Lung (tissue), 12 donors: Measurements from ENCODE around the gene KIF5C. TPM values are rescaled to one million over a fixed set of nuclear protein-coding genes. Genes with fewer than 3 reads are reported as not detected.

Experiments used
- ATAC-seq: fragments of 200-7000 bp; cut with Tn5 transposase; one replicate; pipeline ENCODE4 v1.9.1; 2020; ENCODE audit warnings: moderate number of reproducible peaks; ENCODE audit not compliant: insufficient read depth, low FRiP score
- DNase-seq, 3 donors: peaks; one replicate each; pipeline ENCODE4 v3.0.0-alpha.2; 2013 to 2017
- H3K27ac ChIP-seq, 2 donors: one replicate each; pipeline ENCODE4 v1.5.1; 2013; ENCODE audit warnings: mild to moderate bottlenecking in 2 of 2, moderate library complexity in 2 of 2, control low read depth in 1 of 2, inconsistent platforms in 1 of 2, low read depth in 1 of 2, low read length in 1 of 2
- H3K27me3 ChIP-seq, 3 donors: one replicate each; pipeline ENCODE4 v1.5.1; 2013; ENCODE audit warnings: low read length in 2 of 3; ENCODE audit not compliant: control insufficient read depth in 3 of 3, insufficient read depth in 3 of 3
- H3K36me3 ChIP-seq, 4 donors: one replicate each; pipeline ENCODE4 v1.5.1; 2013; ENCODE audit warnings: low read length in 4 of 4, mild to moderate bottlenecking in 1 of 4, moderate library complexity in 1 of 4; ENCODE audit not compliant: control insufficient read depth in 4 of 4, insufficient read depth in 4 of 4
- H3K4me1 ChIP-seq, 5 donors: one replicate each; pipeline ENCODE4 v1.5.1; 2013; ENCODE audit warnings: low read length in 5 of 5, mild to moderate bottlenecking in 2 of 5, moderate library complexity in 1 of 5; ENCODE audit not compliant: control insufficient read depth in 5 of 5, insufficient read depth in 5 of 5
- H3K4me3 ChIP-seq: one replicate; pipeline ENCODE4 v1.5.1; 2013; ENCODE audit warnings: mild to moderate bottlenecking, control low read depth, moderate library complexity
- H3K9ac ChIP-seq, 2 donors: one replicate each; pipeline ENCODE4 v1.5.1; 2013; ENCODE audit warnings: low read length in 2 of 2, control low read depth in 1 of 2; ENCODE audit not compliant: insufficient read depth in 1 of 2
- H3K9me3 ChIP-seq, 4 donors: one replicate each; pipeline ENCODE4 v1.5.1; 2013; ENCODE audit warnings: low read length in 3 of 4, mild to moderate bottlenecking in 1 of 4, moderate library complexity in 1 of 4; ENCODE audit not compliant: control insufficient read depth in 4 of 4, insufficient read depth in 3 of 4
- WGBS, 2 donors: extraction: QIAGEN DNeasy Blood & Tissue Kit; methylation state at CpG; one replicate each; pipeline ENCODE4 v1.1.7; 2013; 5-methylcytosine and 5-hydroxymethylcytosine counted together
- polyA plus RNA-seq, 2 donors: library from polyadenylated mRNA; stranded (reverse); fragments of 200-250 nt; gene quantifications; one replicate each; pipeline ENCODE4 v1.2.1, GENCODE V29; 2013
- total RNA-seq, 2 donors: library from RNA; depleted of rRNA in 1 of 2; stranded (reverse); fragments of >200 nt in 1 of 2; gene quantifications; one replicate each; pipeline ENCODE4 v1.2.1, GENCODE V29; 2014 to 2021
- TF ChIP-seq, protein P1 (sequence below): IDR thresholded peaks from 2 replicates; pipeline ENCODE4 v1.5.1; 2012; ENCODE audit warnings: mild to moderate bottlenecking; ENCODE audit errors: control extremely low read depth, extremely low read depth
- donor health status: control.
- donor health status: control.
- donor health status: Bipolar disorder and iron deficiency.
- donor health status: healthy.
- donor health status: DM: yes; HTN: yes; CAD: no.

KIF5C gene
- total and polyA plus RNA-seq, 4 donors, result 0.22 to 1.4 (median 0.49) TPM

DNA sequence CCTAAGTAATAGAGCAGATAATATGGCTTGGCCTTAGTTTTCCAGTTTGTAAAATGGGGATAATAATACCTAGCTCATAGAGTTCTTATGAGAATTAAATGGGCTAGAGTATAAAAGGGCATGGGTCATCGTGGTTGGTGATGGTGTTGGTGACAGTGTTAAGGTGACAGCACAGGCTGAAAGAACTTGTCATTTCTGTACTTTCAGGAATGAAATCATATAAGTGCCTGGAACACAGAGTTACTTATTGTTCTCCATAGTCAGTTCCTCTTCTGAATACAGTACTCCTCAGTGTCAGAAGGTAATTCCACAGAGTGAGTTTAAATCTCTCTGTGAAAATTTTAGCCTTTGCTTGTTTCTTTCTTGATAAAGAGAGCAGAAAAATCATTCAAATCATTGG lies 42.4 kb downstream of the KIF5C start:
- peaks cover 0 to 8% (median 7%) of the 10 kb centered on the region in 4 donors for H3K9me3 ChIP-seq
- H3K4me3 ChIP-seq, result no peak overlapping the region
- H3K27ac ChIP-seq, result no peak overlapping the region
- no peak overlapping the region for H3K9ac ChIP-seq
- WGBS, 2 donors, result 83 to 90% methylated on average over 1 of the region's 1 CpG
- no peaks in the 10 kb centered on the region for H3K27me3 ChIP-seq
- H3K36me3 ChIP-seq, result no peaks in the 10 kb centered on the region
- no peak for ATAC-seq
- TF ChIP-seq, protein P1, sequence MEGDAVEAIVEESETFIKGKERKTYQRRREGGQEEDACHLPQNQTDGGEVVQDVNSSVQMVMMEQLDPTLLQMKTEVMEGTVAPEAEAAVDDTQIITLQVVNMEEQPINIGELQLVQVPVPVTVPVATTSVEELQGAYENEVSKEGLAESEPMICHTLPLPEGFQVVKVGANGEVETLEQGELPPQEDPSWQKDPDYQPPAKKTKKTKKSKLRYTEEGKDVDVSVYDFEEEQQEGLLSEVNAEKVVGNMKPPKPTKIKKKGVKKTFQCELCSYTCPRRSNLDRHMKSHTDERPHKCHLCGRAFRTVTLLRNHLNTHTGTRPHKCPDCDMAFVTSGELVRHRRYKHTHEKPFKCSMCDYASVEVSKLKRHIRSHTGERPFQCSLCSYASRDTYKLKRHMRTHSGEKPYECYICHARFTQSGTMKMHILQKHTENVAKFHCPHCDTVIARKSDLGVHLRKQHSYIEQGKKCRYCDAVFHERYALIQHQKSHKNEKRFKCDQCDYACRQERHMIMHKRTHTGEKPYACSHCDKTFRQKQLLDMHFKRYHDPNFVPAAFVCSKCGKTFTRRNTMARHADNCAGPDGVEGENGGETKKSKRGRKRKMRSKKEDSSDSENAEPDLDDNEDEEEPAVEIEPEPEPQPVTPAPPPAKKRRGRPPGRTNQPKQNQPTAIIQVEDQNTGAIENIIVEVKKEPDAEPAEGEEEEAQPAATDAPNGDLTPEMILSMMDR, result no peak
- no peaks in the 10 kb centered on the region for H3K4me1 ChIP-seq
- no peak for DNase-seq

DNA sequence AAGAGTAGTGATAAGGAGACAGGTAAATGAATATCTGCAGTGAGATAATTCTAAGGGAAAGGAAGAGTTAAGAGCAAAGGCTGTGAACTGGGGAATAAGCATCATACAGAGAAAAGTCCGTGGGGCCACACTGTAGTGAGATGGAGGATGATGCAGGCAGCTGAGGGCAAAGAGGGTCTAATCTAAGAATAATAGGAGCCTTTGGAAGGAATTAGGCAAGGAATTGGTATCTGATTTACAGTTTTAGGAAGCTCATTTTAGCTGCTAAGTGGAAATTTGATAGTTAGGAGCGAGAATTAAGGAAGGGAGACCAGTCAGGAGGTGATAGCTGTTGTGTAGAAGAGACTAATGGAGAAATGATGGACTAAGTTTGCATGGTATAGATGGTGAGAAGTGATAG lies 43.5 kb downstream of the KIF5C start:
- peaks cover 0 to 8% (median 7%) of the 10 kb centered on the region in 4 donors for H3K9me3 ChIP-seq
- no peak overlapping the region for H3K4me3 ChIP-seq
- WGBS, 2 donors, result 83 to 88% methylated on average over 2 of the region's 2 CpGs
- H3K9ac ChIP-seq, result no peak overlapping the region
- no peaks in the 10 kb centered on the region for H3K27me3 ChIP-seq
- no peaks in the 10 kb centered on the region for H3K36me3 ChIP-seq
- no peak for ATAC-seq
- no peaks in the 10 kb centered on the region for H3K4me1 ChIP-seq
- TF ChIP-seq, protein P1, result no peak
- no peak overlapping the region for H3K27ac ChIP-seq
- no peak for DNase-seq

DNA sequence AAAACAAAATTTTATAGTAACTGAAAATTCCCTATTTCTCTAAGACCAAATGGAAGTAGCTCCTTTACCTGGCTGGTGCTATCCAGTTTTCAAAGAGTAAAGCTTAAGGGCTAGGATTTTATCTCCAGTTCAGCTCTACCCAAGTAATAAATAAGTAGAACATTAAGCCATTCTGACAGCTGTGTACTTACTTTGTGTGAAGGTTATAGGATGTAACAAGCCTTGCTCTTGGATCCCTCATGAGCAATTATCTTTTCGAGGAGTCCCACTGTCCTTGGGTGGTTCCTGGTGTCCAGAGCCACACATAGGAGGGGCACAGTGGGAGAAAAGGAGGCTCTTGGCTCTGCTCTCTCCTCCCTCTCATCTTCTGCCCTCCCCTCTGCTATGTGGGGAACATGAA lies 45.5 kb downstream of the KIF5C start:
- Histone ChIP-seq H3K27ac (no peak overlapping the region), H3K27me3 (no peaks in the 10 kb centered on the region), H3K9ac (no peak overlapping the region), H3K36me3 (no peaks in the 10 kb centered on the region), H3K4me3 (no peak overlapping the region), H3K4me1 (no peaks in the 10 kb centered on the region), H3K9me3 (peaks cover 0 to 8% (median 6%) of the 10 kb centered on the region in 4 donors)
- ATAC-seq (no peak), DNase-seq (no peak)
- WGBS, 2 donors, result 74 to 94% methylated on average over 1 of the region's 1 CpG
- TF ChIP-seq, protein P1, result no peak

DNA sequence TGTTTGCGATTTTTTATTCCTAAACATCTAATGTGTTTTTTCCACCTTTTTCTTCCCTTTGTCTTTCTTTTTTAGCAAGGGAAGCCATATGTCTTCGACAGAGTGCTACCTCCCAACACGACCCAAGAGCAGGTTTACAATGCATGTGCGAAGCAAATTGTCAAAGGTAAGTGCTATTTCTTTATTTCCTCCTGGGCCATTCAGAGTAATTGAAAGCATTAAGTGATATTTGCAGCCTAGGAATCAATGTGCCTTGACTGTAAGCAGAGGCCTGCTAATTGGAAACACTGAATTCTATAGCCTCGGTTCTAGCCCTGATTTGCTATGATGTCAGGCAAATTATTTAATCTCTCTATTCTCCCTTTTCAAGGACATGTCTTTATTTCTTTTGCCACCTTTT lies 47.0 kb downstream of the KIF5C start:
- TF ChIP-seq, protein P1, result no peak
- no peak overlapping the region for H3K4me3 ChIP-seq
- H3K4me1 ChIP-seq, result peaks cover 0 to 4% (median 0%) of the 10 kb centered on the region in 5 donors
- ATAC-seq (no peak), DNase-seq (no peak)
- no peak overlapping the region for H3K27ac ChIP-seq
- peaks cover 0 to 8% (median 6%) of the 10 kb centered on the region in 4 donors for H3K9me3 ChIP-seq
- WGBS, 2 donors, result 94 to 97% methylated on average over 5 of the region's 5 CpGs
- H3K27me3 ChIP-seq, result no peaks in the 10 kb centered on the region
- no peak overlapping the region for H3K9ac ChIP-seq
- H3K36me3 ChIP-seq, result no peaks in the 10 kb centered on the region
